GM12892 (cell line): Measurements from ENCODE around the gene KNTC1.
"Not testable (repeated sequence)": the region's sequence is repeated elsewhere in the genome, so short reads cannot be mapped to it uniquely, and the experiment has no call there.

Experiments used
- DNase-seq: peaks from one replicate; pipeline ENCODE4 v3.0.0; 2011; ENCODE audit not compliant: insufficient read length
- FAIRE-seq: peaks from 2 replicates; lab custom pipeline; 2011; peaks lifted over from hg19 to GRCh38; lab: Jason Lieb, UNC
- POLR2A ChIP-seq: IDR thresholded peaks from 2 replicates; pipeline ENCODE4 v1.6.1; 2011; ENCODE audit warnings: low read depth, low read length, control low read depth
- POLR2AphosphoS5 ChIP-seq: IDR thresholded peaks from 2 replicates; pipeline ENCODE4 v1.6.1; 2011; ENCODE audit warnings: low read depth, low read length, control low read depth
- TAF1 ChIP-seq: IDR thresholded peaks from 2 replicates; pipeline ENCODE4 v1.6.1; 2011; ENCODE audit warnings: low read depth, mild to moderate bottlenecking, control low read depth, low read length, borderline replicate concordance

KNTC1 gene

GRCh38 chr12:122499991-122500684, 26.9 kb upstream of the KNTC1 start:
- TF ChIP-seq POLR2A (no peak), TAF1 (0 out of 2 replicates have a peak, but pooled peaks have one; percentile 25)
- DNase-seq = peak; percentile 19
- no peak for FAIRE-seq

- TF ChIP-seq POLR2A = peak; percentile 89; the same call in 1 of the 2 replicates
- TF ChIP-seq TAF1 = peak; percentile 83
- TF ChIP-seq POLR2AphosphoS5 = peak; percentile 82
- DNase-seq = peak; percentile 75
- peak; percentile 97 for FAIRE-seq
These were observed 26.2 kb upstream of the KNTC1 start, which contains the start of gene ZCCHC8 for GRCh38 chr12:122500685-122501488. TSS of gene ZCCHC8 (minus strand) at chr12:122500932. CDS start at chr12:122500840, 92 bp downstream.

- no peak for DNase-seq
These were observed 25.5 kb upstream of the KNTC1 start for GRCh38 chr12:122501489-122501989.

DNA sequence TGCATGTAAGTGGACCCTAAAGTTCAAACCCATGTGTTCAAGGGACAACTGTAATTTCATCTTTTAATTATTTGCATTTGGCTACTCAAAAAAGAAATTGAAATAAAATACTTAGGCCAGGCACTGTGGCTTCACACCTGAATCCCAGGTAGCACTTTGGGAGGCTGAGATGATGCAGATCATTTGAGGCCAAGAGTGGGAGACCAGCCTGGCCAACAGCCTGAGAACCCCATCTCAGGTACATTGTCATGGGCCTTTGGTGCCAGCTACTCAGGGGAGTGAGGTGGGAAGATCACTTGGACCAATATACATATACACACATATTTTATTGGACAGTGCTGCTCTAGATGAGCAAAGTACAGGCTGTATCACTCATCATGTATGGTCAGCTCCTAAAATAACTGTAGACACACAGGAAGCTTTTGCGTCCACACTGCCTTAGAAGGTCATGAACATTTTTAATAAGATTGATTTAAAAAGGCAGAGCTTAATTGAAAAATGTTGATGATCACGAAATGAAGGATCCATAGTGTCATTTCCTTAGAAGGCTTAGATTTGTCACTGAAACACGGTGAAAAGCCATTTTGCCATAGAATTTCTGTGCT, 23.8 kb upstream of the KNTC1 start:
- TF ChIP-seq POLR2A = no peak; the same call in 1 of the 2 replicates
- peak; percentile 21; the same call in 1 of the 2 replicates for TF ChIP-seq POLR2AphosphoS5
- TF ChIP-seq TAF1 = no peak
- FAIRE-seq (no peak), DNase-seq (no peak)

More at GRCh38 chr12:122501489-122501989, 25.5 kb upstream of the KNTC1 start:
- TF ChIP-seq POLR2AphosphoS5 (no peak), POLR2A (no peak), TAF1 (no peak)
- FAIRE-seq = no peak

DNA sequence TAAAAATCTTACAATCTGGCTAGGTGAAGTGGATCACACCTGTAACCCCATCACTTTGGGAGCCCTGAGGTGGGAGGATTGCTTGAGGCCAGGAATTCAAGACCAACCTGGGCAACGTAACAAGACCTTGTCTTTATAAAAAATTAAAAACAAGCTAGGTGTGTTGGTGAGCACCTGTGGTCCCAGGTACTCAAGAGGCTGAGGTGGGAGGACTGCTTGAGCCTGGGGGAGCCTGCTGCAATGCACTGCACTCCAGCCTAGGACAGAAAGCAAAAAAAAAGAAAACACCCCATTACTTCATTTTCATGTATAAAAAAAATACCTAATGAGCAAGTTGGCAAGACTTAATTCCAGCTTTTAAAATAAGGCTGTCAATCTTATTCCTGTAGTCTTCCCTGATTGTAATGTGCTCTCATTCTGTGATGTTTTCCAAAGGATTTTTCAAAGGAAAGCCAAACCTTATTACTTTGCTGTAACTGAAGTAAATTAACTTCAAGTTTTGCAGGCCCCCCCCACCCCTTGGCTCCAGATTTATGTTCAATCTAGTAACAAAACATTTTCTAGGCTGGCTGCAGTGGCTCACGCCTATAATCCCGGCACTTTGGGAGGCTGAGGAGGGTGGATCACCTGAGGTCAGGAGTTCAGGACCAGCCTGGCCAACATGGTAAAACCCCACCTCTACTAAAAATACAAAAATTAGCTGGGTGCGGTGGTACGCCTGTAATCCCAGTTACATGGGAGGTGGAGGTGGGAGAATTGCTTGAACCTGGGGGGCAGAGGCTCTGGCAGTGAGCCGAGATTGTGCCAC, 23.1 kb upstream of the KNTC1 start:
- DNase-seq (no peak), FAIRE-seq (no peak)
- TF ChIP-seq TAF1 (no peak), POLR2A (0 out of 2 replicates have a peak, but pooled peaks have one; percentile 54)

DNA sequence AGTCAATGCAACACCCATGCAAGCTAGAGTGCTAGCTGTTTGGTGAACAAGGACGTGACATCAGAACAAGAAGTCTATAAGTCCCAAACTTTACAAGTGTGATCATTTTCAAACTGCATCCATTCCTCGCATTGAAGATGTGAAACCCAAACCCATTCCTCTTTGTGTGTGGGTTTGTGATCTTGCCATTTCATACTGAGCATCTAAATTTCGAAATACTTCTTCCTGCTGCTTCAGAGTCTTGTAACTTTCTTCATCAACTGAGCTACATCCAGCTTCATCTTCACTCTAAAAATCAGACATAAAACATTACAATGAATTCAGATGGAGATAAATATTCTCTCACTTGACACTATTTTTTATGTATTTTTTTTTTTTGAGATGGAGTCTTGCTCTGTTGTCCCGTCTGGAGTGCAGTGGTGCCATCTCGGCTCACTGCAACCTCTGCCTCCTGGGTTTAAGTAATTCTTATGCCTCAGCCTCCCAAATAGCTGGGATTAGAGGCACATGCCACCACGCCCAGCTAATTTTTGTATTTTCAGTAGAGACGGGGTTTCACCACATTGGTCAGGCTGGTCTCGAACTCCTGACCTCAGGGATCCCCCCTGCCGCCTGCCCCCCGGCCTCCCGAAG, 21.5 kb upstream of the KNTC1 start:
- DNase-seq = no peak
- no peak for FAIRE-seq
- TF ChIP-seq POLR2A (no peak), POLR2AphosphoS5 (no peak; the same call in 1 of the 2 replicates)

DNA sequence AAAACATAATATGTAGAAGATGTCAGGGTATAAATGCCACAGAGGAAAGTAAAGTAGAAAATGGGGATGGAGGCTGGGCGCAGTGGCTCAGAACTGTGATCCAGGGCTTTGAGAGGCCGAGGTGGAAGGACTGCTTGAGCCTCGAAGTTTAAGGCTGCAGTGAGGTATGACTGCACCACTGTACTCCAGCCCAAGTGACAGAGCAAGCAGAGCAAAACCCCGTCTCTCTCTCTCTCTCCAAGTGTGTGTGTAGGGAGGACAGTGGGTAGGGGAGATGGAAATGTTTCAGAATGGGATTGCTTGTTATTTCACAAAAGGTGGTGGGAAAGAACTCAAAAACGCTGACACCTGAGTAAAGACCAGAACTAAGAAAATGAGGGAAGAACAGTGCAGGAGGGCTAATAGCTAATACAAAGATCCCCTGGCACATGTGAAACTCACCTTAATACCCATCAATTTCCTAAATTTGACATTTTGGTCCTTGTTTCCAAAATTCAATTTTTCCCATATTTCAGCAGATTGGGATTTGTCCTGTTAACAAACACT, 20.6 kb upstream of the KNTC1 start:
- TF ChIP-seq TAF1 (no peak), POLR2A (no peak), POLR2AphosphoS5 (0 out of 2 replicates have a peak, but pooled peaks have one; percentile 29)
- FAIRE-seq = no peak
- DNase-seq = no peak

DNA sequence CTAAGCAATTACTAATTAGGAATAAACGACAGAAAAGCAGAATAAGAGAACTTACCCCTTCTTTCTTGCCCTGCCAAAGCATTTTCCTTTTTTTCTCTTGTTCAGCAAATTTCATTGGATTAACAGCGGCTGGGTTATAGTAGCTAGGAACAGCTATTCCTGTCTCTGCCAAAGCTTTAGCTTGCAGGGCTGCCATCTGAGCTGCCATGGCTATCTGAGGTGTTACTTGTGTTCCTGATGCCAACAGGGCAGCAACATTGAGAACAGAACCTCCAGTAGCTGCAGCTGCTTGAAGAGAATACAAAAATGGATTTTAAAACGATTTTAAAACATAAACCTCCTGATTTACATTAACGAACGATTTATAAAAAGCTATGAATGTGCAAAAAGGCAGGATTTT, 18.9 kb upstream of the KNTC1 start:
- TF ChIP-seq POLR2AphosphoS5 (no peak), POLR2A (no peak), TAF1 (no peak)
- FAIRE-seq (no peak), DNase-seq (no peak)

GRCh38 chr12:122513028-122513427, 14.0 kb upstream of the KNTC1 start:
- not testable (repeated sequence) for DNase-seq, FAIRE-seq

- TF ChIP-seq TAF1 (no peak), POLR2AphosphoS5 (0 out of 2 replicates have a peak, but pooled peaks have one; percentile 34), POLR2A (0 out of 2 replicates have a peak, but pooled peaks have one; percentile 29)
- DNase-seq (no peak), FAIRE-seq (no peak)
These were observed 13.4 kb upstream of the KNTC1 start for GRCh38 chr12:122513660-122514059.

GRCh38 chr12:122515275-122515674, 11.8 kb upstream of the KNTC1 start:
- TF ChIP-seq POLR2AphosphoS5 (peak; percentile 65), TAF1 (no peak)
- no peak for DNase-seq

More at GRCh38 chr12:122515275-122515674, 11.8 kb upstream of the KNTC1 start:
- no peak for FAIRE-seq
